Astrocyte (in vitro differentiated cells and primary cell): ENCODE data around the gene AAR2. TPM values are rescaled to one million over a fixed set of nuclear protein-coding genes. Genes with fewer than 3 reads are reported as not detected.

ENCODE experiments used
- DNase-seq: peaks from one replicate; pipeline ENCODE4 v3.0.0-alpha.2; 2010; ENCODE audit warnings: low read depth
- FAIRE-seq: peaks from 2 replicates; lab custom pipeline; 2011; peaks lifted over from hg19 to GRCh38; lab: Jason Lieb, UNC
- H2AFZ ChIP-seq: 2 replicates; pipeline ENCODE4 v1.6.0; 2012; ENCODE audit warnings: low read depth, low read length, inconsistent platforms
- H3K27ac ChIP-seq: 2 replicates; pipeline ENCODE4 v1.5.1; 2011; ENCODE audit warnings: low read depth, low read length, inconsistent platforms
- H3K27me3 ChIP-seq: 2 replicates; pipeline ENCODE4 v1.6.0; 2011; ENCODE audit warnings: low read length, inconsistent platforms; ENCODE audit not compliant: insufficient read depth
- H3K36me3 ChIP-seq: 2 replicates; pipeline ENCODE4 v1.5.1; 2011; ENCODE audit warnings: low read length, inconsistent platforms; ENCODE audit not compliant: insufficient read depth
- H3K4me1 ChIP-seq: 2 replicates; pipeline ENCODE4 v1.5.1; 2011; ENCODE audit warnings: low read length, inconsistent platforms; ENCODE audit not compliant: insufficient read depth
- H3K4me2 ChIP-seq: 2 replicates; pipeline ENCODE4 v1.6.0; 2012; ENCODE audit warnings: low read length, inconsistent platforms
- H3K4me3 ChIP-seq: 2 replicates; pipeline ENCODE4 v1.5.1; 2011; ENCODE audit warnings: low read depth, mild to moderate bottlenecking, low read length, inconsistent platforms; ENCODE audit not compliant: insufficient read depth
- H3K79me2 ChIP-seq: 2 replicates; pipeline ENCODE4 v1.6.0; 2012; ENCODE audit warnings: mild to moderate bottlenecking, low read length, inconsistent platforms; ENCODE audit not compliant: insufficient read depth
- H3K9ac ChIP-seq: 2 replicates; pipeline ENCODE4 v1.6.0; 2012; ENCODE audit warnings: mild to moderate bottlenecking, low read length, inconsistent platforms
- H3K9me3 ChIP-seq: 2 replicates; pipeline ENCODE4 v1.5.1; 2012; ENCODE audit warnings: low read depth, mild to moderate bottlenecking, low read length, inconsistent platforms; ENCODE audit not compliant: insufficient read depth
- H4K20me1 ChIP-seq: 2 replicates; pipeline ENCODE4 v1.6.0; 2012; ENCODE audit warnings: low read length, inconsistent platforms; ENCODE audit not compliant: insufficient read depth
- H3K27ac Mint-ChIP-seq: one replicate; pipeline ENCODE4 v1.8.0; 2021; ENCODE audit warnings: mild to moderate bottlenecking, mixed read lengths; ENCODE audit not compliant: unreplicated experiment
- H3K27me3 Mint-ChIP-seq: one replicate; pipeline ENCODE4 v1.8.0; 2021; ENCODE audit warnings: low read depth, mixed read lengths; ENCODE audit not compliant: unreplicated experiment
- H3K36me3 Mint-ChIP-seq: one replicate; pipeline ENCODE4 v1.8.0; 2021; ENCODE audit warnings: low read depth, mixed read lengths; ENCODE audit not compliant: unreplicated experiment
- H3K4me1 Mint-ChIP-seq: one replicate; pipeline ENCODE4 v1.8.0; 2021; ENCODE audit warnings: low read depth, mixed read lengths; ENCODE audit not compliant: unreplicated experiment
- H3K4me3 Mint-ChIP-seq: one replicate; pipeline ENCODE4 v1.8.0; 2021; ENCODE audit warnings: mild to moderate bottlenecking, moderate library complexity, mixed read lengths; ENCODE audit not compliant: unreplicated experiment
- H3K9me3 Mint-ChIP-seq: one replicate; pipeline ENCODE4 v1.8.0; 2021; ENCODE audit warnings: mild to moderate bottlenecking, mixed read lengths; ENCODE audit not compliant: unreplicated experiment
- CTCF ChIP-seq: IDR thresholded peaks from 2 replicates; pipeline ENCODE4 v1.5.1; 2011; ENCODE audit warnings: low read depth, mild to moderate bottlenecking, inconsistent platforms, low read length, moderate library complexity; ENCODE audit not compliant: insufficient read depth
- EZH2 ChIP-seq: IDR thresholded peaks from 2 replicates; pipeline ENCODE4 v1.6.1; 2012; ENCODE audit warnings: mild to moderate bottlenecking, low read length, inconsistent platforms; ENCODE audit not compliant: insufficient read depth
- total RNA-seq: library from RNA; stranded (reverse); gene quantifications from 2 replicates; pipeline ENCODE4 v1.2.1, GENCODE V29; 2021

Gene AAR2
- total RNA-seq, 1 donor from 2014 or later, result 21.7 TPM

- Histone ChIP-seq H4K20me1 (peaks cover 82% of the 10 kb centered on the region), H3K27me3 (no peaks in the 10 kb centered on the region), H3K27ac (no peak overlapping the region), H3K9me3 (no peaks in the 10 kb centered on the region), H3K4me2 (no peak overlapping the region), H3K36me3 (peaks cover 35% of the 10 kb centered on the region), H3K4me1 (peaks cover 5% of the 10 kb centered on the region), H3K4me3 (no peak overlapping the region), H3K9ac (no peak overlapping the region), H3K79me2 (peaks cover 60% of the 10 kb centered on the region), H2AFZ (no peak overlapping the region)
- DNase-seq (no peak), FAIRE-seq (no peak)
- Mint-ChIP-seq H3K4me3 (no peak overlapping the region), H3K27me3 (no peaks in the 10 kb centered on the region), H3K4me1 (peaks cover 8% of the 10 kb centered on the region), H3K27ac (no peak overlapping the region), H3K36me3 (peaks cover 2% of the 10 kb centered on the region), H3K9me3 (no peaks in the 10 kb centered on the region)
- no peak for TF ChIP-seq EZH2
- TF ChIP-seq CTCF, result no peak
Measured at GRCh38 chr20:36241678-36242077, 5.4 kb downstream of the AAR2 start.

GRCh38 chr20:36243726-36244125 lies 7.4 kb downstream of the AAR2 start:
- Mint-ChIP-seq H3K9me3 (no peaks in the 10 kb centered on the region), H3K27ac (no peak overlapping the region), H3K36me3 (peaks cover 11% of the 10 kb centered on the region), H3K27me3 (no peaks in the 10 kb centered on the region), H3K4me3 (no peak overlapping the region), H3K4me1 (no peaks in the 10 kb centered on the region)
- no peak overlapping the region for H2AFZ ChIP-seq
- FAIRE-seq (no peak), DNase-seq (no peak)
- no peak overlapping the region for H3K4me2 ChIP-seq
- peaks cover 77% of the 10 kb centered on the region for H4K20me1 ChIP-seq
- no peak overlapping the region for H3K4me3 ChIP-seq
- no peak overlapping the region for H3K27ac ChIP-seq
- TF ChIP-seq CTCF (no peak), EZH2 (no peak)
- H3K4me1 ChIP-seq, result no peaks in the 10 kb centered on the region
- peaks cover 47% of the 10 kb centered on the region for H3K79me2 ChIP-seq
- H3K27me3 ChIP-seq, result no peaks in the 10 kb centered on the region
- H3K36me3 ChIP-seq, result peaks cover 48% of the 10 kb centered on the region
- H3K9me3 ChIP-seq, result no peaks in the 10 kb centered on the region
- no peak overlapping the region for H3K9ac ChIP-seq

- no peaks in the 10 kb centered on the region for H3K27me3 ChIP-seq
- FAIRE-seq (no peak), DNase-seq (no peak)
- Mint-ChIP-seq H3K9me3 (no peaks in the 10 kb centered on the region), H3K27ac (no peak overlapping the region), H3K4me3 (no peak overlapping the region), H3K27me3 (no peaks in the 10 kb centered on the region), H3K36me3 (peaks cover 9% of the 10 kb centered on the region), H3K4me1 (peaks cover 3% of the 10 kb centered on the region)
- H3K9ac ChIP-seq, result no peak overlapping the region
- no peaks in the 10 kb centered on the region for H3K9me3 ChIP-seq
- H3K4me3 ChIP-seq, result no peak overlapping the region
- peaks cover 79% of the 10 kb centered on the region for H4K20me1 ChIP-seq
- TF ChIP-seq CTCF (no peak), EZH2 (no peak)
- no peak overlapping the region for H3K27ac ChIP-seq
- H3K36me3 ChIP-seq, result peaks cover 46% of the 10 kb centered on the region
- H3K4me1 ChIP-seq, result no peaks in the 10 kb centered on the region
- no peak overlapping the region for H3K4me2 ChIP-seq
- H2AFZ ChIP-seq, result no peak overlapping the region
- H3K79me2 ChIP-seq, result peaks cover 39% of the 10 kb centered on the region
Measured at GRCh38 chr20:36246401-36246800, 10.1 kb downstream of the AAR2 start.
